Glomerular endothelial cell (primary cell): ENCODE data around the gene TBC1D22A. TPM values are rescaled to one million over a fixed set of nuclear protein-coding genes. Genes with fewer than 3 reads are reported as not detected.

ENCODE experiments used
- DNase-seq: peaks from one replicate; pipeline ENCODE4 v3.0.0-alpha.2; 2011; ENCODE audit warnings: low read depth, low spot score; ENCODE audit errors: extremely low read depth
- total RNA-seq: library from RNA; depleted of rRNA; stranded (reverse); fragments of >200 nt; gene quantifications from 2 replicates; pipeline ENCODE4 v1.2.3, GENCODE V29; 2015

Gene TBC1D22A
- total RNA-seq, 1 donor from 2014 or later, result 38.7 TPM

DNA sequence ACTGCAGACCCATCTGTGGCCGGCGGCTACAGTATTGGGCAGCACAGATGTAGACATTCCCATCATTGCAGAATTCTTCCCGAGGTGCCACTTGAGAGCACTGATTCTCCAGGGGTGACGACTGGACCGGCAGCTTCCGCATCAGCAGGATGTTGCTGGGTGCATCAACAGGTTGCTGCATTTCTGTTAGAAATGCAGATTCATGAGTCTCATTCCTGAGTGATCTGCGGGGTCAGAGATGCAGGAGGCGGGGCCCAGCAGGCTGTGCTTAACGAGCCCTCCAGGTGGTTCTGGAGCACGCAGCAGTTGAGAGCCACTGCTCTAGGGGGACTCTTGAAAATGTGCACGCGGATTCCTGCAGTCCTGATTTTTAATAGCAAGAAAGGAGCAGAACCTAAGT is 321.8 kb downstream of the TBC1D22A start:
- no peak for DNase-seq

DNA sequence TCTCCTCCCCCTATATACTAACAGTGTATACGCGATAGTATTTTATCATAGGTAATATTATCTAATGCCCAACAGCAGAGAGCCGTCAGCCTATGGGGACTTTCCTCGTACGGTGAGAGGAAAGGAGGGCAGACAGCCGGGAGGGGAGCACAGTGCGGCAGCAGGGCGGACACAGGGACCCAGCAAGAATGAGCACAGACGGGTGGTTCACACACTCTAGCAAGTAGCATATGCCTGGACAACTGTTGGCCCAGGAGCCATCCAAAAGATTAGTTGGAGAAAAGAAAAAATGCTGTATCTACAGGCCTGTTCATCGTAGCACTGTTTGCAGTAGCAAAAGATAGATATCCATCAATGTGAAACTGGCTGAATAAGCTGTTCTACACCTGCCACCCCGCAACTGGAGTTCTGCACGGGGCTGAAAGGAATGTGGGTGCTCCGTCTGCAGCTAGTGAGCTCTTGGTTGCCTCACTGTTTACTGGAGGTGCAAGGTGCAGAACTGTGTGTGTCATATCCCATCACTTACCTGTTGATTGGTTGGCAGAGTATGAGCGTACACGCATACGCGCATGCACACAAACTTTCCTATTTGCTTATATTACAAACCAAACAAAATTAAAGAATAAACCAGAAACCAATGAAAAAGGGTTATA is 324.3 kb downstream of the TBC1D22A start:
- DNase-seq, result no peak

DNA sequence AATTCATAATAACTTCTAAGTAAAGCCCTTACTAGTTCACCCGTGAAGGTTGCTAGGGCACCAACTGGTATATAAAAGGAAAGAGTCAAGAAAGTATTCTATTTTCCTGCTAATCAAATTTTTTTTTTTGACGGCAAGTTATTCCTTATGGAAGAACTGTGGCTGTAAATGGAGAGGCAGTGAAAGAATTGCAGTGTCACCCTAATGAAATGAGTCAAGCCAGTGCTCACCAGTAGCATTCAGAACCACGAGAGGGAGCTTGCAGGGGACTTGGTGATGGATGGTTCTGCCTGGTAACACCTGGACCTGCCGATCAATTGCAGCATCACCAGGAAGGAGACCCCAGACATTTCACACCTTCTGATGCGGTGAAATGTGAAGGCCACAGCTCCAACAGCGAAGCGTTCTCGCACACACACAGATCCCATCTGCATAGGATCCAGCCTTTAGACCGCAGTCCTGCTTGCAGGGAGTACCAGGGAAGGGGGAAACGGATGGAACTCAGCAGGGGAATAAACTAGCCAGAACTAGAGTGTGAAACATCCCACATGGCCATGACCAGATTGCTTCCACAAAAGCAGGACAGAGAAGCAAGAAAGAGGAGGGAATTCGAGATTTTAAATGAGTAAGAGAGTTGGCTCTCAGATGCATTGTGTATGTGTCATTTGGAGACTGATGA is 326.2 kb downstream of the TBC1D22A start:
- no peak for DNase-seq

DNA sequence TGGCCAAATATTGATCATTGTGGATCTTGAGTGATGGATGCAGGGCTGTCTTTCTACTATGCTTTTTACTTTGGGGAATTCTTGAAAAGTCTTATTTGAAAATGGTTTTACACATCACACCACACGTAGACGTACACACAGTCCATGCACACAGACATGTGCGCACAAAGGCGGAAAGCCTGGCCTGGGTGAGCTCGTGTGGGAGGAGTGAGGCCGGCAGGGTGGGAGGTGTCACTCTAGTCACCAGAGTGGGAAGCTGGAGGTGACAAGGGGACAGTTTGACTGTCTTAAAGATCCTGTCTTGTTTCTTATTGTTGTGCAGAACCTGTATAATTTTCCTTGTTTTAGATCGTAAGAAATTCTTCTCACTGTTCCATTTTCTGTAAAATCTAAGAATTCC is 326.9 kb downstream of the TBC1D22A start:
- no peak for DNase-seq

DNA sequence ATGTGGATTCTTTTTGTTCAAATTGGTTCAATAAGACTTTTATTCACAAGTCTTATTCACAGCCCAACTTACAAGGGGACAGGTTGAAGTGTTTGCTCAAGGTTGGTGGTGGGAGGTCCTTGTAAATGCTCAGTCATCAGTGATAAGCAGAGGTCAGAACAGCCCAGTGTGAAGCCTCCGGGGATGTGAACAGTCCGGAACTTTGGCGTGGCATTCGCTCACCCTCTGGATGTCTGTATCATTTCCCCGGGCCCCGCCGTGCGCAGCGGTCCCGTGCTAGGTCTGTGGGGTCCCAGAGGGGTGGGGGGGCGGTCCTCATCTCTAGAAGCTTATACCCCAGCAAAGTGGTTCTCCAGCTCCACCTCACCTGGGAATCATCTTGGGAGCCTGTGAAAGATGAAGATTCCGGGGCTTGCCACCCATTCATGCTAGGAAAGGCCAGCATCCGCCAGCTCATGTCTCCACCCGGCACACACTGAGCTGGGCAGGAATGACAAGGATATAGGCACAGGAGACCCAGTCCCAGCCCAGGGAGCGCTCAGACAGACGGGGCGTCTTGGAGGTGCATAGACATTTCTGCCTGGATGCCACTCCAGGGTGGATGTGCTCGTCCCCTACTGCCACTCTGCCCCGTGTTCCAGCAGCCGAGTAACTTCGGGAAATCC is 327.5 kb downstream of the TBC1D22A start:
- no peak for DNase-seq

DNA sequence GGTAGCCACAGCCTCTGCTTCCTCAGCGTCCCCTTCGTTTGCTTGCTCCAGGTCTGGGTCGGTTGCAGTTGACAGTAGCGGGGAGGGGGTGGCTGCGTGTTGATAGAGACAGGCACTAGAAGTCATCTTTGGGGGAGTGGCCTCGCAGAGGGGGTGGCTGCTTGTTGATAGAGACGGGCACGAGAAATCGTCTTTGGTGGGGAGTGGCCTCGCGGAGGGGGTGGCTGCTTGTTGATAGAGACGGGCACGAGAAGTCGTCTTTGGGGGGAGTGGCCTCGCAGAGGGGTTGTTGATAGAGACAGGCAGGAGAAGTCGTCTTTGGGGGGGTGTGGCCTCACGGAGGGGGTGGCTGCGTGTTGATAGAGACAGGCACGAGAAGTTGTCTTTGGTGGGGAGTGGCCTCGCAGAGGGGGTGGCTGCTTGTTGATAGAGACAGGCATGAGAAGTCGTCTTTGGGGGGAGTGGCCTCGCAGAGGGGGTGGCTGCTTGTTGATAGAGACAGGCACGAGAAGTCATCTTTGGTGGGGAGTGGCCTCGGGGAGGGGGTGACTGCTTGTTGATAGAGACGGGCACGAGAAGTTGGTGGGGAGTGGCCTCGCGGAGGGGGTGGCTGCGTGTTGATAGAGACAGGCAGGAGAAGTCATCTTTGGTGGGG is 328.3 kb downstream of the TBC1D22A start:
- DNase-seq, result no peak

DNA sequence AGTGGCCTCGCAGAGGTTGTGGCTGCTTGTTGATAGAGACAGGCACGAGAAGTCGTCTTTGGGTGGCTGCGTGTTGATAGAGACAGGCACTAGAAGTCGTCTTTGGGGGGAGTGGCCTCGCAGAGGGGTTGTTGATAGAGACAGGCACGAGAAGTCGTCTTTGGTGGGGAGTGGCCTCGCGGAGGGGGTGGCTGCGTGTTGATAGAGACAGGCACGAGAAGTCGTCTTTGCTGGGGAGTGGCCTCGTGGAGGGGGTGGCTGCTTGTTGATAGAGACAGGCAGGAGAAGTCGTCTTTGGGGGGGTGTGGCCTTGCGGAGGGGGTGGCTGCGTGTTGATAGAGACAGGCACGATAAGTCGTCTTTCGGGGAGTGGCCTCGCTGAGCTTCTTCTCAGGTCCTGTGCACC is 328.8 kb downstream of the TBC1D22A start:
- DNase-seq, result no peak

DNA sequence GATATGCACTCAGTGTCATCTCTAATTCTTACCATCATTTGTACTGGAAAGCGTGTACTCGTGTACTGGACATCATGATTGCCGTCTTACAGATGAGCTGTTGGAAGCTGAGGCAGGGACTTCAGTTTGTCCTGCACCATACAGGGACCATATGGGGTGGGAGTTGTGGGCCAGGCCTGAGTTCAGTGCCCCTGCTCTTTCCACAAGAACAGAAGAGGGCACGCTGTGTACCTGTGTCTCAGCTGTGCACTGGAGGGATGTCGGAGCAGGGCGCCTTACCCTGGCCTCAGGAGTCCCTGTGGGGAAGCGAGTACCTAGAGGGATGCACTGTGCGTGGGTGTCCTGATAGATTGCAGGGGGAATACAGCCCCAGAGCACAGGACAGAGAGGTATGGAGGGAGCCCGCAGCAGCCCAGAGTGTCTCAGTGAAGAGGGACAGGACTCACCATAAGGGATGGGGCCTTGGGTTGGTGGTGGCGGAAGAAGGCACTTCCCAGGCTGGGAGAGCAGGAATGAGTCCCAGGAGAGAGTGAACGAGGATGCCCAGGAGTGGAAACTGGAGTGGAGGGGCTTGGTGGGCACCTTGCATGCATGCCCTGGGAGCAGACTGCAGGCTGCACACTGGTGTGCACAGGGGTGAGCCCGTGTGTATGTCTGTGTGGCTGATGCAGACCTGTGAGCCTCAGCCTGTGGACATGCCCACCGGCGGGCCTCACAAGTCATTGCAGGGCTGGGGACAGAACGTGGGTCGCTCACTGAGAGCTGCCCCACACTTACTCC is 329.7 kb downstream of the TBC1D22A start:
- no peak for DNase-seq

DNA sequence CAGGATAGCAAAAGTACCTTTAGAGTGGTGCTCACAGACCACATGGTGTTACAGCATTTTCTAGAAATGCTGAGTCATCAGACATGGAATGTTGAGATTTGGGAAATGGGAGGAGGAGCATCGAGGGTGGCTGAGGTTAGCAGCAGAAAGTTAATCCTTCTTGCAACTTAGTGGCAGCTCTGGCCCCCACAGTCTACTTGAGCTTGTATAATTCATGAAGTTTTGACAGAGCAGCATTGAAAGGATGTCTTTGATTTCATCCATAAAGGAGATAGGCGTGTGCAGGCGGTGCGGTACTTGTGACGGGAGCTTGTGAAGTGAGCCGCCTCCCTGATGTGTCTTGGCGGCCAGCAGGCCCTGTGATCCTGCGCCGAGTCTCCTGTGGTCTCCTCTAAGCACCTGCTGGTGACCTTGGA is 330.5 kb downstream of the TBC1D22A start:
- no peak for DNase-seq

DNA sequence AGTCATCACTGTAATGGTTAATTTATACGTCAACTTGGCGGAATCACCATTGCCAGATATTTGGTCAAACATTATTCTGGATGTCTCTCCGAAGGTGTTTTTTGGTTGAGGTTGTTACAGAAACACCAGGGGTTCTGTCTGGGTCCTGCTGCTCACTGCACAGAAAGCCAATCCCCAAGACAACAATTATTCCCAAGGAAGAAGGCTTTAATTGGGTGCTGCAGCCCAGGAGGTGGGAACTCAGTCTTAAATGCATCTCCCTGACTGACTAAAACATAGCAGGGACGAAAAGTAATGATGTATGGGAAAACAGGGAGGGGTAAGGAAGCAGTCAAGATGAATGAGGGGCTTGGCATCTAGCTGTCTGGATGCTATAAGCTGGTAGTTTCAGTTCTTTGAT is 331.3 kb downstream of the TBC1D22A start:
- no peak for DNase-seq

DNA sequence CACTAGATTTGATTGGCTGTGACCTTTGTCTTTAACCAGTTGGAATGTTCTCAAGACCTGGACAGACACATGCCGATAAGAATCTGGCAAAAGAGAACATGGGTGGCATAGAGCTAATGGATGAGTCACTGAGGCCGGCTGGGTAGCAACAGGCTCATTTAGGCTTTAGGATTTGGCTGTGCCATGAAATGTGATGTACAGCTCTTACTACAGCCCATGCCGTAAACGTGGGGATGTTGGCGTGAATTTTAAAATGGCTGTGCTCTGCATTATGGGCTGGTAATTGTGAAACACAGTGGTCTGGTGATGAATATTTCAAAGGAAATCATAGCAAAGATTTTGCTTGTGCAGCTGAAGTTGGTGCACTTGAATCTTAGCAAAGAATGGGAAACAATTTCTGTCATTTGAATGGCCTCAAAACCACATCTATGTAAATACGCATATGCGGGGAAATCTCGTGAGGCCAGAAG is 332.4 kb downstream of the TBC1D22A start:
- no peak for DNase-seq

DNA sequence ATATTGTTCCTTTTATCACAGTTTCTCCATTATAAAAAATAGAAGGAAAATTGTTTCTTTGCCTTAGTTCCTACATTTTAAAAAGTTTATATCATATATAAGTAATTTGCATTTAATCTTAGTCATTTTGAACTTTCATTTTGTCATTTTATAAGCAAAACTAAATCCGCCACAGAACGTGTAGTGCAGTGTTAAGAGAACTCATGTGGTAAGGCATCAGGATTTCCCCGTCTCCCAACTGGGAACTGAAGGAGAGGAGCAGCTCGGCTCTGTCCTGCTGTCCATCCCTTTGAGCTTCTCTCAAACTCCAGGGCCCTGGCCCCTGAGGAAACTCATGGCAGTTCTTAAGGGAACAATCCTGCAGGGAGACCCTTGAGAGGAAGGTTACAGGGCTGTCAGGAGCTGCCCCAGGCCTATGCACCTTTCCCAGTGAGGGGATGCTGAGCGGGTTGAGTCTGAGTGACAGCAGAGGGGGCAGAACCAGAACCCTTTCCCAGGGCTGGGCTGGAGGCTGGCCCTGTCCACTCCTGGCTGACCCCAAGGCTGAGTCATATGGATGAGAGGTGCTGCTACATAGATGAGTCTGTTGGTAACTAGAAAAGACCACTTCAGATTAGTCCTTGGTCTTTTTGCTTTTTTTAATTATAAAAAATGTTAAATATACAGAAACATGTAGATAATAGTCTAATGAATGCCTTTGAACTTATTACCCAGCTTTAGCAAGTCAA is 333.1 kb downstream of the TBC1D22A start:
- no peak for DNase-seq

DNA sequence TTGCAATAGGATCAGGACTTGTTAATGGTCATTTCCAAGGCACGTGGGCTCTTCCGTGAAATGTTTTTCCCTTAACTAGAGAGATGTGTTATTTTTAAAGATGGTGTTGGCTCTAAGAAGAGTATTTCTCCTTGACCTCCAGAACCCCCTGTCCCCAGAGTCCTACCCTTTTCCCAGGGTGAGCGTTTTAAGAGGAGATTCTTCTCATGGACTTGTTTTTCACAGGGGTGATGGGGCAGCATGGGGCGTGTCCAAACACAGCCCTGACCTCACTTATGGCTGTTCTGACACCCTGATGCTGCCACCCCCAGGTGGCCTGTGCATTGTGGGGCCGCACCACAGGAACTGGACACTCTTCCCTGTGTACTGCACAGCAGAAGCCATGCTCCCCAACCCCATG is 335.7 kb downstream of the TBC1D22A start:
- DNase-seq, result no peak

DNA sequence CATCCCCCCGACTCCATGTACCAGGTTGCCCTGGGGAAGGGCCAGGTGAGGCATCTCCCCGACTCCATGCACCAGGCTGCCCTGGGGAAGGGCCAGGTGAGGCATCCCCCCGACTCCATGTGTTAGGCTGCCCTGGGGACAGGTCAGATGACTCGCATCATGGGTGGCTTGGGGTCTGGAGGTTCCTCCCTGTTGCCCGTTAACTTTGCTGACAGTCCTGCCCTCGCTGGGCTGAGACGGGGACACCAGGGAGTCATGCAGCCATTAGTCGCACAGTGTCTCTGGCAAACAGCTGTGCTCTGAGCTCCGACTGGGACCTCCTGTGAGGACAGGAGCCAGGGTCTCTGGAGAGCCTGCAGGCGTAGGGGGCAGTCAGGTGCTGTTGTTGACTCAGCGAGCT is 336.1 kb downstream of the TBC1D22A start:
- no peak for DNase-seq

DNA sequence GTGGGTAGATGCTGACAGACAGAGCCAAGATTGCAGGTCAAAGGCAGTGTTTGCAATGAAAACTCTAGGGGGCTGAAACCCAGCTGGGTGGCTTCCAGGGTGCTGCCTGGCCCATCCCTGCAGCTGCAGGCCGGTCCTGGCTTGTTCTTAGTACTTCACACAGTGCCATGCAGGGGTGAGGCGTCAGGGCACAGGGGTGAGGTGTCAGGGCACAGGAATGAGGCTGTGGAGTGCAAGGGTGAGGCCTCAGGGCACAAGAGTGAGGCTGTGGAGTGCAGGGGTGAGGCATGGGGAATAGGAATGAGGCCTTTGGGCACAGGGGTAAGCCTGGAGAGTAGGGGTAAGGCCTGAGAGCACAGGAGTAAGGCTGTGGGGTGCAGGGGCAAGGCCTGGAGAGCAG is 337.6 kb downstream of the TBC1D22A start:
- DNase-seq, result no peak

DNA sequence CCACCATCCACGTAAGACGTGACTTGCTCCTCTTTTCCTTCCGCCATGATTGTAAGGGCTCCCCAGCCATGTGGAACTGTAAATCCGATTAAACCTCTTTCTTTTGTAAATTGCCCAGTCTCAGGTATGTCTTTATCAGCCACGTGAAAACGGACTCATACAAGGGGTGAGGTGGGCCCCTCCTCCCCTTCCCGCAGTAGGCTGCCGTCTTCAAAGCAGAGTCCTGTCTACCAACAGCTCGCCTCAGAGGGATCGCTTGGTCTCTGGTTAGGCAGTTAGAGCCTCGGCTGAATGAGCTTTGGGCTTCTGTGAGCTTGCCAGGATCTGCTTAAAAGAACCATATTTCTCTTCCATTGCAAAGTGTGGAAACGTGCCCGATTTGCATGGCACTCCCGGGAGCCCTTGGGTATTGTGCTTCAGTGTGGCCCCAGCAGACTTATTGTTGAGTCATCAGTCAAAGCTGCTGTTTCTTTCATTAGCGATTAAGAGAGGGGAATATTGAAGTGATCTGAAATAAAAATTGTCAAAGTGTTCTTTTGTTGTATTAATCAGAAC is 338.3 kb downstream of the TBC1D22A start:
- no peak for DNase-seq

DNA sequence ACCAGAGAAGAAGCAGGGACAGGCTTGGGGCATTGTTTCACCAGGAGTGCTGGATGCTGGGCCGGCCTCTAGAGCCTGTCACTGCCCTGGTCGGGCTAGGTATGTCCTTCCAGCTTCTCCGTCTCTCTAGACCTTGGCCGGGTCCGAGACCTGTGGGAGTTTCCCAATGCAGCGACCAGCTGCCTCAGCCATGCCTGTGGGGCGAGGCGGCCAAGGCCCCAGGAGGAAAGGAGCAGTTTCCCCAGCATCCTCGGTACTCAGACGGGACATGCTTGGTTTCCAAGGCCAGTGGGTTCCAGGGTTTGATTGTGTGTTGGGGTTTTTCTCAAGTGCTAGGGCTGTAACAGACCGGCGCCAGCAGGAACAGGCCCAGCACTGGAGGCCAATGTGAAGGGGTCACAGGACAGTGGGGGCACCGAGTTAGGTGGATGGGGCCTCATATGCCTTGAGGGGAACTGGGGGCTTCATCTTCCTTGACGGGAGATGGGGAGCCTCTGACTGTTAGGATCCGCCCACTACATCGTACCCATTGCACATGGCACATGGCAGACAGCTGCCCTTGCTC is 339.0 kb downstream of the TBC1D22A start:
- DNase-seq, result no peak

DNA sequence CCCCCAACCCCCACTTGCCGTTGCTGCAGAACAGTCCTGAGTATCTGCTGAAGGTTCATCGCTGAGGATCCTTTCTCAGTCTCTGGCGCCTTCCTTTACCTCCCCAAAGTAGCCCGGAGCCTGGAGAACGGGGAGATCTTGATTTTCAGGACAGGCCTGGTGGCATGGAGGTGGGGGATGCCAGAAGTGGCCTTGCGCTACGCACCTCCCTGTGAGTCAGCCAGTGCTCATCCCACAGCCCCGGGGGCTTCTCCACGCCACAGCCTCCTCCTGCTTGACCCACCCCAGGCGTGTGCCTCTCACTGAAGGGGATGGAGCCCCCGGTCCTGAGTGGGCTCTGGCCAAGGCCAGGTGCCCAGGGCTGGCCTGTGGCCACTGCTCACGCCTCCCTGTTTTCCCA is 339.6 kb downstream of the TBC1D22A start:
- no peak for DNase-seq

DNA sequence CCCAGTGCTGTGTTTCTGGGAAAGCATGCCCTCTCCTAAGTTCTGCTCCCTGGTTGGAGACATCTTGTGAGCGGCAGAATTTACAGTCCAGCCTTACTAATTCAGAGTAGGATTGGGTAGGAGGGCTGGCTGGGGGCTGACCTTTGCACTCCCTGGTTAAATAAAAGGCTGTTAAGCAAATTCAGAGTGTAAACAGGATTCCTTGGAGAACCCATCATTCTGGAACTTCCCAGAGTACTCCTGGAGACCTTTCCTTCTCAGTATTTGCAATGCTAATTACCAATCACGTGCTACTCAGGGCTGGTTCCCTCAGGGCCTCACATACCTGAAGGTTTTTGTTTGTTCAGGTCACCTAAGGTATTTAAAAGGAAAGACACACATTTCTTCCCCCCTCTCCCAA is 340.2 kb downstream of the TBC1D22A start:
- no peak for DNase-seq
